SK-N-SH treated with all-trans-retinoic acid at 6 μM for 48 hours (cell line): ENCODE data around the gene CEACAM20.

Source experiments
- CSRNP3 ChIP-seq: fragments of 250-450 bp; sonication (Bioruptor Pico); IDR thresholded peaks from 2 replicates; pipeline ENCODE4 v1.5.1; 2021; ENCODE audit warnings: mild to moderate bottlenecking, moderate library complexity
- ESRRG ChIP-seq: fragments of 250-450 bp; sonication (Bioruptor Pico); IDR thresholded peaks from 2 replicates; pipeline ENCODE4 v1.6.1; 2021; ENCODE audit warnings: mild to moderate bottlenecking
- GLIS3 ChIP-seq: fragments of 250-450 bp; sonication (Bioruptor Pico); IDR thresholded peaks from 2 replicates; pipeline ENCODE4 v1.5.0; 2020; ENCODE audit warnings: mild to moderate bottlenecking, moderate library complexity
- ISL1 ChIP-seq: fragments of 250-450 bp; sonication (Bioruptor Pico); IDR thresholded peaks from 2 replicates; pipeline ENCODE4 v2.1.2; 2022; ENCODE audit warnings: mild to moderate bottlenecking, moderate library complexity
- OSR1 ChIP-seq: fragments of 250-450 bp; sonication (Bioruptor Pico); IDR thresholded peaks from 2 replicates; pipeline ENCODE4 v1.8.0; 2022; ENCODE audit warnings: moderate library complexity, mild to moderate bottlenecking, inconsistent platforms
- RARB ChIP-seq: fragments of 250-450 bp; sonication (Bioruptor Pico); IDR thresholded peaks from 2 replicates; pipeline ENCODE4 v1.8.0; 2021; ENCODE audit warnings: mild to moderate bottlenecking, moderate library complexity
- ZFP3 ChIP-seq: fragments of 250-450 bp; sonication (Bioruptor Pico); IDR thresholded peaks from 2 replicates; pipeline ENCODE4 v1.5.0; 2020; ENCODE audit warnings: mild to moderate bottlenecking, moderate library complexity
- ZFP30 ChIP-seq: fragments of 450-650 bp; formaldehyde crosslinking; IDR thresholded peaks from 2 replicates; pipeline ENCODE4 v1.5.0; 2022; ENCODE audit warnings: mild to moderate bottlenecking, moderate library complexity

GRCh38 chr19:44529536-44529935 lies at the start of gene CEACAM20:
- no peak for TF ChIP-seq RARB (CRISPR knock-in tag)
- no peak for TF ChIP-seq OSR1 (CRISPR knock-in tag)
- no peak for TF ChIP-seq ESRRG (CRISPR knock-in tag)
- no peak for TF ChIP-seq ISL1 (CRISPR knock-in tag)
- no peak for TF ChIP-seq GLIS3 (CRISPR knock-in tag)
- no peak for TF ChIP-seq ZFP3 (CRISPR knock-in tag)
- no peak for TF ChIP-seq ZFP30 (CRISPR knock-in tag)
- TF ChIP-seq CSRNP3 = no peak
